Panc1 (cell line): ENCODE data around the gene DCAF8. TPM values are rescaled to one million over a fixed set of nuclear protein-coding genes. Genes with fewer than 3 reads are reported as not detected.

Source experiments
- ATAC-seq: fragments of 200-7000 bp; cut with Tn5 transposase; 2 replicates; pipeline ENCODE4 v1.9.1; 2020; ENCODE audit warnings: mild to moderate bottlenecking, moderate library complexity
- BruUV-seq: library from RNA; stranded (reverse); fragments of 400-500 nt; replicated peaks from 2 replicates; lab custom pipeline; 2021; lab: Mats Ljungman, UMichigan
- CTCF ChIA-PET: fragments of 300-600 bp; sonication (Branson Sonifier 250); formaldehyde crosslinking; loops from one replicate; lab custom pipeline; 2022; ENCODE audit warnings: antibody characterized with exemption; lab: Charles Lee
- POLR2A ChIA-PET: fragments of 300-600 bp; sonication (Branson Sonifier 250); formaldehyde crosslinking; loops from one replicate; lab custom pipeline; 2022; ENCODE audit warnings: antibody characterized with exemption; lab: Charles Lee
- DNase-seq: peaks from one replicate; pipeline ENCODE4 v3.0.0-alpha.2; 2010; ENCODE audit warnings: low read depth, low spot score
- H3K27ac ChIP-seq: 2 replicates; pipeline ENCODE4 v1.5.1; 2011; ENCODE audit warnings: mild to moderate bottlenecking, low read length, inconsistent platforms
- H3K27me3 ChIP-seq: fragments of 200-500 bp; sonication (Bioruptor generic); 2 replicates; pipeline ENCODE4 v1.6.0; 2014; ENCODE audit warnings: low read length, inconsistent platforms; ENCODE audit not compliant: control insufficient read depth, insufficient read depth
- H3K36me3 ChIP-seq: fragments of 200-500 bp; sonication (Bioruptor generic); 2 replicates; pipeline ENCODE4 v1.5.1; 2014; ENCODE audit warnings: inconsistent platforms, mild to moderate bottlenecking, low read length, moderate library complexity; ENCODE audit not compliant: control insufficient read depth, insufficient read depth
- H3K4me1 ChIP-seq: 2 replicates; pipeline ENCODE4 v1.5.1; 2011; ENCODE audit warnings: inconsistent platforms, mild to moderate bottlenecking, low read length, moderate library complexity; ENCODE audit not compliant: control insufficient read depth, insufficient read depth
- H3K4me3 ChIP-seq, 2 experiments: 2 replicates each; pipeline ENCODE4 v1.5.1; 2011 to 2012; ENCODE audit warnings: low read depth in 2 of 2, low read length in 2 of 2, mild to moderate bottlenecking in 2 of 2, inconsistent platforms in 1 of 2, moderate library complexity in 1 of 2
- H3K9me3 ChIP-seq: fragments of 200-500 bp; sonication (Bioruptor generic); 2 replicates; pipeline ENCODE4 v1.5.1; 2014; ENCODE audit warnings: low read depth, mild to moderate bottlenecking, inconsistent platforms, low read length, moderate library complexity; ENCODE audit not compliant: control insufficient read depth, insufficient read depth
- POLR2AphosphoS5 ChIP-seq: IDR thresholded peaks from 2 replicates; pipeline ENCODE4 v1.6.1; 2012; ENCODE audit warnings: mild to moderate bottlenecking, low read depth, low read length, moderate library complexity
- SIN3A ChIP-seq: IDR thresholded peaks from 2 replicates; pipeline ENCODE4 v1.6.1; 2012; ENCODE audit warnings: low read depth, mild to moderate bottlenecking, low read length, moderate library complexity, borderline replicate concordance; ENCODE audit not compliant: insufficient read depth
- TCF7L2 ChIP-seq: IDR thresholded peaks from 2 replicates; pipeline ENCODE4 v1.6.1; 2011; ENCODE audit warnings: mild to moderate bottlenecking, low read depth, low read length, inconsistent platforms
- in situ Hi-C: cut with HindIII; loops from 2 replicates; pipeline ENCODE4 v1.10.0; 2016; ENCODE audit warnings: low sequenced_read_pairs, low pct_unique_long_range_greater_than_20kb
- intact Hi-C: fragments of 100-400 bp; cut with micrococcal nuclease; formaldehyde crosslinking; loops from one replicate; pipeline ENCODE4 v1.10.0; 2022; ENCODE audit not compliant: unreplicated experiment
- total RNA-seq: library from RNA; stranded (reverse); gene quantifications from one replicate; pipeline ENCODE4 v1.2.1, GENCODE V29; 2021; ENCODE audit not compliant: unreplicated experiment
- TF ChIP-seq, protein P1 (sequence below), 2 experiments: IDR thresholded peaks; 2 replicates each; pipeline ENCODE4 v1.6.1; 2011 to 2012; ENCODE audit warnings: low read depth in 2 of 2, control low read depth in 1 of 2, low read length in 1 of 2, mild to moderate bottlenecking in 1 of 2, moderate library complexity in 1 of 2; ENCODE audit not compliant: insufficient read depth in 1 of 2
- TF ChIP-seq, protein P2 (sequence below): fragments of 450-650 bp; IDR thresholded peaks from 2 replicates; pipeline ENCODE4 v1.5.1; 2017; ENCODE audit warnings: mild to moderate bottlenecking

Gene DCAF8
- total RNA-seq, 1 experiment from 2014 or later = 127 TPM

DNA sequence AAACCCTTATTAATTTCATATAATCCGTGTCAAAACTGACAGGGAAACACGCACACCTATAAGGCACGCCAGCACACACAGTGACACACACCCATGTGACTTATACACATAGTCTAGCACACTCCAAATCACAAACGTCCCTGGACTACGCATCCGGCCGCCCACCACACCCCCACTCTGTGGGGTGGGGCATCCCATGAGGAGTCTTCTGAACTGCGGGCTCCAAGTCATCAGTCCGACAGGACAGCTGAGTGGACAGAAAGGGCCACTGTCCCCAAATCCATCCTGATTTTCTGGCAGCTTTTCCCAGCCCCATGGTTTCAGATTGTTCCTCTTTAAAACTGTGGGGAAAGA lies 56.3 kb downstream of the DCAF8 start:
- ATAC-seq (peak; percentile 53), DNase-seq (no peak)
- H3K4me1 ChIP-seq = peaks cover 17% of the 10 kb centered on the region
- intact Hi-C loops (no loop called here), in situ Hi-C loops (no loop called here)
- BruUV-seq = no TSS peak
- no peaks in the 10 kb centered on the region for H3K9me3 ChIP-seq
- H3K27ac ChIP-seq = peak overlapping the region; percentile 83
- ChIA-PET POLR2A (interaction anchor here (0.7 kb wide), 1 partner anchor 240 kb away, joined by 8 read pairs; no protein-coding TSS in a partner anchor), CTCF (interaction anchor here (1.4 kb wide), 1 partner anchor 13 kb away, joined by 3 read pairs; no protein-coding TSS in a partner anchor)
- no peak for TF ChIP-seq TCF7L2
- no peaks in the 10 kb centered on the region; the same call in 1 of the 2 replicates for H3K36me3 ChIP-seq
- peak overlapping the region; percentile 80 to 87 for H3K4me3 ChIP-seq
- no peaks in the 10 kb centered on the region for H3K27me3 ChIP-seq

DNA sequence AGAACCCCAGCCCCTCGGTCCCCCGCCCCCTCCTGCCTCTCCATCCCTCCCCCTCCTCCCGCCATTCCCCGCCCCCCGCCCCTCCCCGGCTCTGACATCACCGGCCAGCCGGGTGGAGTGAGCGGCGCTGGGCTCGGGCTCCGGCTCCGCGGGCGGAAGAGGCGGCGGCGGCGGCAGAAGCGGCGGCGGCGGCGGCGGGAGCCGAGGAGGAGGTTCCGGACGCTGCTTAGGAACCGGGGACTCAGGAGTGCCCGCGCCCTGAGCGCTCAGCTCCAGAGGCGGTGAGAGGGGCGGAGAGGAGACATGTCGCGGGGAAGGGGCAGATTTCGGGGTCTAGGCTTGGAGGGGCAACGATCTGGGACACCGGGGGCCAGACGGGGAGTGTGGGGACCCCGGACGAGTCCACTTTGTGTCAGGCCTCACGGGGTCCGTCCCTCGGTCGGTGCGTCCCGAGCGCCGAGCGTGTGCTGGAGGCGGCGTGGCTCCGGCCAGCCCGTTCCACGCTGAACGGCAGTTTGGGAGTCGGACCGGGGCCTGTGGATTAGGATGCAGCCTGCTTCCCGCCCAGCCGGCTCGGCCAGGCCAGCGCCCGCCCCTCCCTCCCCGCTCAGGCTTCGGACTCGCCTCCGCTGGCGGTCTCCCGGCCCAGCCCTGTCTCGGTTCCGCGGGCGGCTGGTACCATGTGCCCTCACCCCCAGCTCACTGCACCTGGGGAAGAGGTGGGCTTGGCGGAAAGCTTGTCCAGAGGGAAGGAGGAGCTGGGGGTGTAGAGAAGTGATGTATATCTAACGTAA lies 56.9 kb downstream of the DCAF8 start, which contains the start of gene PEA15:
Gene PEA15 (plus strand): TSS at position 143 of the 794 bp plus-strand sequence. CDS start 6,161 bp downstream, outside the sequence.
- intact Hi-C loops = no loop called here
- no peak for DNase-seq
- no peaks in the 10 kb centered on the region for H3K27me3 ChIP-seq

DNA sequence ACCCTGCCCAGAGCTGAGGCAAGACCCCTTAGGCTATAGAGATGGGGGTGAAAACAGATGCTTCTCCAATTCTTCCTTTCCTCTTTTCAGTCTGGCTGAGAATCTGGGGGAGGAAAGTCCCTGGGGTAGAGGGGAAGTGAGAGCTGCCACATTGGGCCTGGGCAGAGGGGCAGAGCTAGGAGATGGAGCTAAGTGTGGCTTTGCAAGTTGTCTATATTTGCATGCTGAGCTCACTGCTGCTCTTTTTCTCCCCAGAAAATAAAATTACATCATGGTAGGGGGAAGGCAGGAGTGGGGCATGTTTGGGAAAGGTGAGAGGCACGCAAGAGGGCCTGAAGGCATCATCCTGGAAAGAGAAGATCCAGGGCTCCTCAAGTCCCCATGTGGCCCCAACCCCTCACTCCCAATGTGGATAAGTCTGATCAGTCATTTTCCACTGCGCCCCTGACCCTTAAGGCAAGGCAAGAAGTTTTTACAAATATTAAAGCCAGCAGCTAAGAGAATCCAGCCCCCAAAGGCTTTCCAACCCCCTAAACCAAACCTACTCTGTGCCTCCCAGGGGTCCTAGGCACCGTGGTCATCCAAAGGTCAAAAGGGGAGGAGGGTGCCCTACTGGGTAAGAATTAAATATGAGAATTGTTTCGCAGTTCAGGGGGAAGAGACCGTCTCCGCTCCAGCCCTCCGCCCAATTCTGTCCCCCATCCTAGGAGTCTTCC lies 57.7 kb downstream of the DCAF8 start:
- TF ChIP-seq, protein P1, sequence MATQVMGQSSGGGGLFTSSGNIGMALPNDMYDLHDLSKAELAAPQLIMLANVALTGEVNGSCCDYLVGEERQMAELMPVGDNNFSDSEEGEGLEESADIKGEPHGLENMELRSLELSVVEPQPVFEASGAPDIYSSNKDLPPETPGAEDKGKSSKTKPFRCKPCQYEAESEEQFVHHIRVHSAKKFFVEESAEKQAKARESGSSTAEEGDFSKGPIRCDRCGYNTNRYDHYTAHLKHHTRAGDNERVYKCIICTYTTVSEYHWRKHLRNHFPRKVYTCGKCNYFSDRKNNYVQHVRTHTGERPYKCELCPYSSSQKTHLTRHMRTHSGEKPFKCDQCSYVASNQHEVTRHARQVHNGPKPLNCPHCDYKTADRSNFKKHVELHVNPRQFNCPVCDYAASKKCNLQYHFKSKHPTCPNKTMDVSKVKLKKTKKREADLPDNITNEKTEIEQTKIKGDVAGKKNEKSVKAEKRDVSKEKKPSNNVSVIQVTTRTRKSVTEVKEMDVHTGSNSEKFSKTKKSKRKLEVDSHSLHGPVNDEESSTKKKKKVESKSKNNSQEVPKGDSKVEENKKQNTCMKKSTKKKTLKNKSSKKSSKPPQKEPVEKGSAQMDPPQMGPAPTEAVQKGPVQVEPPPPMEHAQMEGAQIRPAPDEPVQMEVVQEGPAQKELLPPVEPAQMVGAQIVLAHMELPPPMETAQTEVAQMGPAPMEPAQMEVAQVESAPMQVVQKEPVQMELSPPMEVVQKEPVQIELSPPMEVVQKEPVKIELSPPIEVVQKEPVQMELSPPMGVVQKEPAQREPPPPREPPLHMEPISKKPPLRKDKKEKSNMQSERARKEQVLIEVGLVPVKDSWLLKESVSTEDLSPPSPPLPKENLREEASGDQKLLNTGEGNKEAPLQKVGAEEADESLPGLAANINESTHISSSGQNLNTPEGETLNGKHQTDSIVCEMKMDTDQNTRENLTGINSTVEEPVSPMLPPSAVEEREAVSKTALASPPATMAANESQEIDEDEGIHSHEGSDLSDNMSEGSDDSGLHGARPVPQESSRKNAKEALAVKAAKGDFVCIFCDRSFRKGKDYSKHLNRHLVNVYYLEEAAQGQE (IDR thresholded peaks at IDR 0.05; ENCODE audit: insufficient read depth in 1 of 2, low read depth in 2 of 2, low read length in 1 of 2) = no peak
- TF ChIP-seq, protein P2, sequence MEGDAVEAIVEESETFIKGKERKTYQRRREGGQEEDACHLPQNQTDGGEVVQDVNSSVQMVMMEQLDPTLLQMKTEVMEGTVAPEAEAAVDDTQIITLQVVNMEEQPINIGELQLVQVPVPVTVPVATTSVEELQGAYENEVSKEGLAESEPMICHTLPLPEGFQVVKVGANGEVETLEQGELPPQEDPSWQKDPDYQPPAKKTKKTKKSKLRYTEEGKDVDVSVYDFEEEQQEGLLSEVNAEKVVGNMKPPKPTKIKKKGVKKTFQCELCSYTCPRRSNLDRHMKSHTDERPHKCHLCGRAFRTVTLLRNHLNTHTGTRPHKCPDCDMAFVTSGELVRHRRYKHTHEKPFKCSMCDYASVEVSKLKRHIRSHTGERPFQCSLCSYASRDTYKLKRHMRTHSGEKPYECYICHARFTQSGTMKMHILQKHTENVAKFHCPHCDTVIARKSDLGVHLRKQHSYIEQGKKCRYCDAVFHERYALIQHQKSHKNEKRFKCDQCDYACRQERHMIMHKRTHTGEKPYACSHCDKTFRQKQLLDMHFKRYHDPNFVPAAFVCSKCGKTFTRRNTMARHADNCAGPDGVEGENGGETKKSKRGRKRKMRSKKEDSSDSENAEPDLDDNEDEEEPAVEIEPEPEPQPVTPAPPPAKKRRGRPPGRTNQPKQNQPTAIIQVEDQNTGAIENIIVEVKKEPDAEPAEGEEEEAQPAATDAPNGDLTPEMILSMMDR = no peak
- TF ChIP-seq POLR2AphosphoS5 (no peak), TCF7L2 (no peak), SIN3A (no peak)
- intact Hi-C loops (no loop called here), in situ Hi-C loops (no loop called here)
- Histone ChIP-seq H3K27ac (peak overlapping the region; percentile 83), H3K4me1 (peaks cover 15% of the 10 kb centered on the region), H3K27me3 (no peaks in the 10 kb centered on the region), H3K4me3 (peak overlapping the region; percentile 33 to 61), H3K9me3 (no peaks in the 10 kb centered on the region), H3K36me3 (no peaks in the 10 kb centered on the region)
- DNase-seq (no peak), ATAC-seq (peak; percentile 16; the same call in 1 of the 2 replicates)
- BruUV-seq = no TSS peak
- CTCF ChIA-PET = no interaction called here
- POLR2A ChIA-PET = no interaction called here

More for the DNA sequence above, 56.9 kb downstream of the DCAF8 start, which contains the start of gene PEA15:
- ATAC-seq = peak; percentile 89
- ChIA-PET POLR2A (interaction anchor here (0.7 kb wide), 1 partner anchor 240 kb away, joined by 8 read pairs; no protein-coding TSS in a partner anchor), CTCF (interaction anchor here (1.4 kb wide), 1 partner anchor 12 kb away, joined by 3 read pairs; no protein-coding TSS in a partner anchor)
- H3K9me3 ChIP-seq = no peaks in the 10 kb centered on the region
- H3K36me3 ChIP-seq = no peaks in the 10 kb centered on the region; the same call in 1 of the 2 replicates
- in situ Hi-C loops = no loop called here
- peaks cover 17% of the 10 kb centered on the region for H3K4me1 ChIP-seq
- H3K4me3 ChIP-seq = peak within 1 kb of the TSS; percentile 80 to 87
- TF ChIP-seq POLR2AphosphoS5 (no peak; the same call in 1 of the 2 replicates), SIN3A (0 out of 2 replicates have a peak, but pooled peaks have one; percentile 26), TCF7L2 (no peak)
- no TSS peak for BruUV-seq
- H3K27ac ChIP-seq = peak within 1 kb of the TSS; percentile 83
